GM23248 (cell line): Measurements from ENCODE around the gene HSPA12B. TPM values are rescaled to one million over a fixed set of nuclear protein-coding genes. Genes with fewer than 3 reads are reported as not detected.

Source experiments
- DNase-seq: peaks from one replicate; pipeline ENCODE4 v3.0.0-alpha.2; 2015
- H2AFZ ChIP-seq: fragments of 200-600 bp; sonication (generic); 2 replicates; pipeline ENCODE4 v1.6.1; 2016; ENCODE audit warnings: antibody characterized with exemption
- H3F3A ChIP-seq: fragments of 200-600 bp; sonication (generic); 2 replicates; pipeline ENCODE4 v1.6.1; 2016; ENCODE audit warnings: mild to moderate bottlenecking, antibody characterized with exemption, mixed run types; ENCODE audit not compliant: insufficient read depth
- H3K27ac ChIP-seq: fragments of 200-600 bp; sonication (generic); 2 replicates; pipeline ENCODE4 v1.5.1; 2016; ENCODE audit warnings: mild to moderate bottlenecking
- H3K27me3 ChIP-seq: fragments of 200-600 bp; sonication (generic); replicated peaks from 2 replicates; pipeline ENCODE4 v1.6.1; 2016; ENCODE audit warnings: mild to moderate bottlenecking; ENCODE audit not compliant: insufficient read depth
- H3K36me3 ChIP-seq: fragments of 200-600 bp; sonication (generic); 2 replicates; pipeline ENCODE4 v1.6.1; 2016; ENCODE audit warnings: low read depth, mild to moderate bottlenecking
- H3K4me1 ChIP-seq: fragments of 200-600 bp; sonication (generic); 2 replicates; pipeline ENCODE4 v1.6.1; 2016; ENCODE audit warnings: mild to moderate bottlenecking; ENCODE audit not compliant: insufficient read depth
- H3K4me2 ChIP-seq: fragments of 200-600 bp; sonication (generic); one replicate; pipeline ENCODE4 v1.6.1; 2016; ENCODE audit warnings: mild to moderate bottlenecking; ENCODE audit not compliant: unreplicated experiment
- H3K4me3 ChIP-seq: fragments of 200-600 bp; sonication (generic); 2 replicates; pipeline ENCODE4 v1.5.1; 2016; ENCODE audit warnings: mild to moderate bottlenecking
- H3K79me2 ChIP-seq: fragments of 200-600 bp; sonication (generic); 2 replicates; pipeline ENCODE4 v1.6.1; 2016; ENCODE audit warnings: mild to moderate bottlenecking; ENCODE audit not compliant: insufficient read depth
- H3K9ac ChIP-seq: fragments of 200-600 bp; sonication (generic); 2 replicates; pipeline ENCODE4 v1.6.1; 2016; ENCODE audit warnings: mild to moderate bottlenecking
- H3K9me2 ChIP-seq: fragments of 200-600 bp; sonication (generic); 2 replicates; pipeline ENCODE4 v1.6.1; 2016; ENCODE audit warnings: mixed run types, mild to moderate bottlenecking, moderate library complexity; ENCODE audit not compliant: insufficient read depth
- H3K9me3 ChIP-seq: fragments of 200-600 bp; sonication (generic); one replicate; pipeline ENCODE4 v1.6.1; 2017; ENCODE audit warnings: low read depth
- H4K20me1 ChIP-seq: fragments of 200-600 bp; sonication (generic); 2 replicates; pipeline ENCODE4 v1.6.0; 2016; ENCODE audit not compliant: insufficient read depth
- EZH2 ChIP-seq: fragments of 200-600 bp; sonication (generic); IDR thresholded peaks from 2 replicates; pipeline ENCODE4 v1.6.1; 2018; ENCODE audit warnings: antibody characterized with exemption, mild to moderate bottlenecking; ENCODE audit not compliant: insufficient read depth, poor library complexity, severe bottlenecking
- EZH2phosphoT487 ChIP-seq: fragments of 200-600 bp; sonication (generic); IDR thresholded peaks from 2 replicates; pipeline ENCODE4 v1.6.1; 2018; ENCODE audit warnings: antibody characterized with exemption, moderate library complexity, mild to moderate bottlenecking, low read depth; ENCODE audit not compliant: insufficient read depth
- WGBS, 2 experiments: methylation state at CpG; one replicate each; pipeline ENCODE4 v1.1.6; 2015 to 2017; ENCODE audit warnings: low lambda C conversion rate in 2 of 2, low coverage in 1 of 2; ENCODE audit errors: missing lambda C conversion rate in 2 of 2; 5-methylcytosine and 5-hydroxymethylcytosine counted together
- in situ Hi-C: fragments of 300-500 bp; cut with MboI; formaldehyde crosslinking; loops from 2 replicates; pipeline ENCODE4 v1.15.0; 2020
- polyA plus RNA-seq: library from polyadenylated mRNA; unstranded; fragments of >200 nt; fragmentation: Nextera tagmentation; extraction: Ambion mirVana; gene quantifications from 2 replicates; pipeline ENCODE4 v1.2.1, GENCODE V29; 2016
- total RNA-seq: library from RNA; depleted of rRNA; stranded (reverse); fragments of >200 nt; shearing (Covaris generic); gene quantifications from 2 replicates; pipeline ENCODE4 v1.2.3, GENCODE V29; 2014

HSPA12B gene
- total and polyA plus RNA-seq, 2 experiments from 2014 or later = 0.11 TPM; not detected in 1

- H3K4me3 ChIP-seq = peak overlapping the region; percentile 45
- H2AFZ ChIP-seq = peak overlapping the region; percentile 76
- H3K79me2 ChIP-seq = no peaks in the 10 kb centered on the region
- H4K20me1 ChIP-seq = no peaks in the 10 kb centered on the region
- H3K36me3 ChIP-seq = no peaks in the 10 kb centered on the region
- H3K27me3 ChIP-seq = no peaks in the 10 kb centered on the region
- peak overlapping the region; percentile 78 for H3K27ac ChIP-seq
- peaks cover 10% of the 10 kb centered on the region for H3F3A ChIP-seq
- no peaks in the 10 kb centered on the region for H3K9me2 ChIP-seq
- DNase-seq = peak; percentile 83
- peaks cover 17% of the 10 kb centered on the region for H3K4me1 ChIP-seq
- in situ Hi-C loops = no loop called here
- TF ChIP-seq EZH2phosphoT487 (no peak), EZH2 (no peak)
- H3K9ac ChIP-seq = peak overlapping the region; percentile 45; the same call in 1 of the 2 replicates
- WGBS, 2 experiments = 50 to 54% methylated on average over 2 of the region's 2 CpGs
- peak overlapping the region; percentile 81 for H3K4me2 ChIP-seq
- H3K9me3 ChIP-seq = no peaks in the 10 kb centered on the region
Measured at GRCh38 chr20:3687655-3688054, 44.8 kb upstream of the HSPA12B start.

- H4K20me1 ChIP-seq = no peaks in the 10 kb centered on the region
- H2AFZ ChIP-seq = no peak overlapping the region
- H3K27me3 ChIP-seq = no peaks in the 10 kb centered on the region
- H3K4me3 ChIP-seq = no peak overlapping the region
- no peaks in the 10 kb centered on the region for H3K9me2 ChIP-seq
- peaks cover 10% of the 10 kb centered on the region for H3F3A ChIP-seq
- no peak overlapping the region for H3K27ac ChIP-seq
- DNase-seq = no peak
- in situ Hi-C loops = no loop called here
- H3K4me2 ChIP-seq = no peak overlapping the region
- H3K9ac ChIP-seq = no peak overlapping the region
- H3K4me1 ChIP-seq = peaks cover 17% of the 10 kb centered on the region
- H3K79me2 ChIP-seq = no peaks in the 10 kb centered on the region
- H3K36me3 ChIP-seq = no peaks in the 10 kb centered on the region
- 82 to 85% methylated on average over 10 to 11 of the region's 11 CpGs for WGBS, 2 experiments
- TF ChIP-seq EZH2 (no peak), EZH2phosphoT487 (no peak)
- H3K9me3 ChIP-seq = no peaks in the 10 kb centered on the region
Measured at GRCh38 chr20:3689978-3690377, 42.5 kb upstream of the HSPA12B start.

- TF ChIP-seq EZH2phosphoT487 = no peak
- no peak for TF ChIP-seq EZH2
- 77 to 83% methylated on average over 3 of the region's 3 CpGs for WGBS, 2 experiments
- Histone ChIP-seq H3K9me2 (no peaks in the 10 kb centered on the region), H3K79me2 (no peaks in the 10 kb centered on the region), H3K4me3 (no peak overlapping the region), H3K9me3 (no peaks in the 10 kb centered on the region), H3K27me3 (no peaks in the 10 kb centered on the region), H2AFZ (no peak overlapping the region), H4K20me1 (no peaks in the 10 kb centered on the region), H3K4me1 (peaks cover 17% of the 10 kb centered on the region), H3K4me2 (no peak overlapping the region), H3K9ac (no peak overlapping the region), H3F3A (peaks cover 10% of the 10 kb centered on the region), H3K36me3 (no peaks in the 10 kb centered on the region), H3K27ac (no peak overlapping the region)
- in situ Hi-C loops = no loop called here
- DNase-seq = no peak
Measured at GRCh38 chr20:3690413-3690812, 42.1 kb upstream of the HSPA12B start.

- Histone ChIP-seq H3K27me3 (no peaks in the 10 kb centered on the region), H4K20me1 (no peaks in the 10 kb centered on the region), H3K9me2 (no peaks in the 10 kb centered on the region), H3K4me1 (peaks cover 16% of the 10 kb centered on the region), H3K4me2 (no peak overlapping the region), H3K9ac (no peak overlapping the region), H3K9me3 (no peaks in the 10 kb centered on the region), H3F3A (peaks cover 10% of the 10 kb centered on the region), H3K4me3 (no peak overlapping the region), H3K27ac (no peak overlapping the region), H3K36me3 (no peaks in the 10 kb centered on the region), H3K79me2 (no peaks in the 10 kb centered on the region), H2AFZ (no peak overlapping the region)
- WGBS, 2 experiments = 85 to 87% methylated on average over 16 of the region's 16 CpGs
- no peak for DNase-seq
- in situ Hi-C loops = no loop called here
- no peak for TF ChIP-seq EZH2phosphoT487
- no peak for TF ChIP-seq EZH2
Measured at GRCh38 chr20:3691306-3691705, 41.2 kb upstream of the HSPA12B start.

GRCh38 chr20:3691897-3692296 is 40.6 kb upstream of the HSPA12B start:
- in situ Hi-C loops = no loop called here
- Histone ChIP-seq H3F3A (peaks cover 10% of the 10 kb centered on the region), H3K9ac (no peak overlapping the region), H3K4me2 (no peak overlapping the region), H3K9me3 (no peaks in the 10 kb centered on the region), H2AFZ (no peak overlapping the region), H3K4me3 (no peak overlapping the region), H3K27me3 (no peaks in the 10 kb centered on the region), H4K20me1 (no peaks in the 10 kb centered on the region), H3K4me1 (peaks cover 11% of the 10 kb centered on the region), H3K27ac (no peak overlapping the region), H3K9me2 (no peaks in the 10 kb centered on the region), H3K79me2 (no peaks in the 10 kb centered on the region), H3K36me3 (no peaks in the 10 kb centered on the region)
- TF ChIP-seq EZH2phosphoT487 (no peak), EZH2 (no peak)
- no peak for DNase-seq
- WGBS, 2 experiments = 64 to 67% methylated on average over 9 of the region's 9 CpGs
